ENCODE measurements around the gene C10orf95.
"Not testable (repeated sequence)": the region's sequence is repeated elsewhere in the genome, so short reads cannot be mapped to it uniquely, and the experiment has no call there.

C10orf95 gene

GRCh38 chr10:102463983-102464382 is 12.6 kb upstream of the C10orf95 start:
- no peak for DNase-seq

DNA sequence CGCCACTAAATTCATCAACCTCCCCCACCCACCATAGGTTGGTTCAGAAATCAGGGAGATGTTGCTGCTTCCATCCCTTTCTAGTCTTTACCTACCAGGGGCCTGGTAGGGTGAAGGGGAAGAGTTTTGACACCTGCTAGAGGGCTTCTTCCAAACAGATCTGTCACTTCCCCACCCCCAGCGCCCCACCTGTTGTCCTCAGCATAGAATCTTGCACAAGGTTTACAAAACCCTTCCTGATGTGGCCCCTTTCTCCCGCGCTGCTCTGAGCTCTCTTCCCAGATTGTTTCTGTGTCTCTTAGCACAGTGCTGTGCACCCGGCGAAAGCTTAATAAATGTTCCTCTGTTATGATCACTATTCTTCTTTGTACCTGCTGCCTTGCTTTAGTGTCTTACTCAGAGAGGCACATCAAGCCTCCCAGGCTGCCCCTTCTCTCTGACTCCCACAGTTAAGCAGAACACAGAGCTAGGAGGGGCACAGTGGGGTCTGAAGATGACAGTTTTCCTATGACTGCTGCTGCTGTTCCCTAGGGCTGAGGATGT is 11.2 kb upstream of the C10orf95 start:
- no peak for DNase-seq

DNA sequence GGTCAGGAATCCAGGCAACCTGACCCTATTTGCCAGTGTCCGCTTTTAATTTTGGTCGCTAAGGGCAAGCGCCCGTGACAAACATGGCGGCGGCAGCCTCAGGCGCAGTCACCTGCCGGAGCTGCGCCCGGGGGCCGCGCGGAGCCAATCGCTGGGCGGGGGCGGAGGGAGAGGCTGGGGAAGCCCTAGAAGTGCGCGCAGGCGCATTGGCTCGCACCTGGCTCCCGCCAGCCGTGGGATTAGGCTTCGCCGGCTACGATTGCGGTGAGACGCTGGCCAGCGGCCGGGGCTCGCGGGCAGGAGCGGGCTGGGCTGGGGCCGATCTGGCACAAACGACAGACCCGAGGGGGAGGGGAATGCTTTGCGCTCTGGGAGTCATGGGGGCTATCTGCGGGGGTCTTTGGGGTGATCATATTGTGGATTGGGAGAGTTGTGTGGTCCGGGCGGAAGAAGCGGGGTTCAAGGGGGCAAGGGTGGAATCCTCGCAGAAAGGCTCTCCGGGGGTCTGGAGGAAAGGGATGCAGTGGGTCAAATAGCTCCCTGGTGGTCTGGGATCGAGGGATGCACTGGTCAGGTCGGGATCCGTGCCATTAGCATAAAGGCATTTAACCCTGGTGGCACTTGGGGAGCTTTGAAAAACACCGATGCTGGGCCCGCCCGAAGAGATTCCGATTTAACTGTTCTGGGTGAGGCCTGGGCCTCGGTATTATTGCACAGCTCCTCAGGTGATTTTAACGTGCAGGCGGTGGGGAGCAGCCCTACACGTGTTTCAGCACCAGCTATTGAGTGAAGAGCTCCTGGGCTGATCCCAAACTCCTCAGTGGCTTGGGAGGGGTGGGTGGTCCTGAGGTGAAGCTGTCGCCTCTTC is 10.1 kb upstream of the C10orf95 start:
- peak; percentile 68 for DNase-seq

DNA sequence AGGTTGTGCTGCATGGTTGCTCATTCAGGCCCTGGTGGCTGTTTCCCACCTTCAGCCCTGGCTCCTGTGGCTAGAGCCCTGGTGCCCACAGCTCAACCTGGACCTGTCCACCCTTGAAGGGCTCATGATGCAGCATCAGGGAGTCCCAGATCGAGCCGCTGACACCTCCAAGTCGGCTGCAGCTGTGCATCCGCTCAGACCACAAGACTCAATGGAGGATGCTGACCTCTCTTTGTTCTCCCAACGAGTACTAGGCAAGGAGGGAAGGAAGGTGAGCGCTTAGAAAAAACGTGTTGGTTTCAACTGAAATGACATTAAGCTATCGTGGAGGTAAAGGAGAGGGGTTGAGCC is 9.5 kb upstream of the C10orf95 start:
- peak; percentile 68 for DNase-seq

- no peak for DNase-seq
These were observed 7.3 kb upstream of the C10orf95 start for GRCh38 chr10:102458656-102459055.

DNA sequence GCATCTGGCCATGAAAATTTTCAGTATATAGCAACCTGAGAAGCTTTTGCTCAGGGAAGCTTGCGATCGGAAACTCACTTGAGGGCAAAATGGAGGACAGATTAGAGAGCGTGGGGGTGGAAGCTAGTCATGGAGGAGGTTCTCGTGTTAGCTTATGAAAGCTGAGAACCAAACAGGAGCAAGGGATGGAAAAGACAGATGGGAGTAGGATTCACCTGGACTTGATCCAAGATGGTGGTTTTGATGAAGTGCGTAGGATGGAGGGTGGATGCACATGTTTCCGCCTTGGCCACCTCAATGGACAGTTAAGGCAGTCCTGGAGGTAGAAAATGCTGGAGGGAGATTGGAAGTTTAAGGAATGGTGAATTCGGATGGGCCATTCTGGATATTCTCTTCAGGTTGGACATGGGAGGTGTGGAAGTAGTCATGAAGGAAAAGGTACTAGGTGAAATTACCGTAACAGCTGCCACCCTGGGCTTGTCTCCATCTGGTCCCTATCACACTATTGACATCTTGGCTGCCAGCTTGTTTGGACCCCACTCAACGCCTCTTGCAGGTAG is 6.3 kb upstream of the C10orf95 start:
- peak; percentile 82 for DNase-seq

GRCh38 chr10:102455893-102456471 is 4.6 kb upstream of the C10orf95 start:
- no peak for DNase-seq

GRCh38 chr10:102454662-102455487 is 3.5 kb upstream of the C10orf95 start:
- not testable (repeated sequence) for DNase-seq

DNA sequence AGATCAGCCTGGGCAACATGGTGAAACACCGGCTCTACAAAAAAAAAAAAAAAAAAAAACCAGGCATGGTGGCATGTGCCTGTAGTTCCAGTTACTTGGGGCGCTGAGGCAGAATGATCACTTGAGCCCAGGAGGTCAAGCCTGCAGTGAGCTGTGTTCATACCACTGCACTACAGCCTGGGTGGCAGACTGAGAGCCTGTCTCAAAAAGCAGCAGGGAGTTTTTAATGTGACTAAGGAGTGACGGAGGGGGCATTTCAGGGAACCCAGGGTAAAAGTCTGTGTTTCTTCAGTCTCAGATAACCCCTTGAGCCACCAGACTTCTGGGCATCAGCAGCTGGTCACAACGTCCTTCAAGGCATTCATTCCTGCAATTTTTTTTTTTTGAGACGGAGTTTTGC is 2.2 kb upstream of the C10orf95 start:
- DNase-seq, result no peak

DNA sequence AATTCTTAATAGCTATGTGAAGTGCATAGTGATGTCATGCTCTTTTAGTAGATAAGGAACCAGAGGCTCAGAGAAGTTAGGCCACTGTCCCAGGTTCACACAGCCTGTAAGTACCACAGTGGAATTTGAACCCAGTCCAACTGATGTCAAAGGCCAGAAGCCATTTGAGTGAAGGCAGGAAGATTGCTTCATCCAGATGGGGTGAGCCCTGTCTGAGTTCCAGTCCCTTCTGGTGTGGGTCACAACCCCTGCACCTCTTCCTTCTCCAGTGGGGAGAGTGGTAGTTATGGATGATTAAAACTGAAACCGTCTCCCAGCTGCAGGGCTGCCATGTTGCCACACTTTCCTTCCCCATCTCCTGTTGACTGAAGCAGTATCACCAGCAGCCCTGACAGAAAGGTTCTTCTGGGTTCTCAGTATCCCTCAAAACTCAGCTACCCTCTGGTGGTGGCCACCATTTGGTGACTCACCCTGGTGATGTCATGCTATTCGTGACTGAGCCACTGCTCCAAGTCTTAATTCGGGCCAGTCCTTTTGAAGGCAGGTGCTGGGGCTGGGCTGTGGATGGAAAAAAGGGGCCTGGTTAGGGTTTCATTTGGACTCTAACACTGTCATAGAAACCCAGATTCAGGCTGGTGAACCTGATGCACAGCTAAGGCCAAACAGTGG is 1.5 kb upstream of the C10orf95 start:
- no peak for DNase-seq

- peak; percentile 40 for DNase-seq
These were observed 804 bp downstream of the C10orf95 start for GRCh38 chr10:102450374-102451104.

GRCh38 chr10:102450124-102450373 is 1.3 kb downstream of the C10orf95 start:
- DNase-seq, result no peak

DNA sequence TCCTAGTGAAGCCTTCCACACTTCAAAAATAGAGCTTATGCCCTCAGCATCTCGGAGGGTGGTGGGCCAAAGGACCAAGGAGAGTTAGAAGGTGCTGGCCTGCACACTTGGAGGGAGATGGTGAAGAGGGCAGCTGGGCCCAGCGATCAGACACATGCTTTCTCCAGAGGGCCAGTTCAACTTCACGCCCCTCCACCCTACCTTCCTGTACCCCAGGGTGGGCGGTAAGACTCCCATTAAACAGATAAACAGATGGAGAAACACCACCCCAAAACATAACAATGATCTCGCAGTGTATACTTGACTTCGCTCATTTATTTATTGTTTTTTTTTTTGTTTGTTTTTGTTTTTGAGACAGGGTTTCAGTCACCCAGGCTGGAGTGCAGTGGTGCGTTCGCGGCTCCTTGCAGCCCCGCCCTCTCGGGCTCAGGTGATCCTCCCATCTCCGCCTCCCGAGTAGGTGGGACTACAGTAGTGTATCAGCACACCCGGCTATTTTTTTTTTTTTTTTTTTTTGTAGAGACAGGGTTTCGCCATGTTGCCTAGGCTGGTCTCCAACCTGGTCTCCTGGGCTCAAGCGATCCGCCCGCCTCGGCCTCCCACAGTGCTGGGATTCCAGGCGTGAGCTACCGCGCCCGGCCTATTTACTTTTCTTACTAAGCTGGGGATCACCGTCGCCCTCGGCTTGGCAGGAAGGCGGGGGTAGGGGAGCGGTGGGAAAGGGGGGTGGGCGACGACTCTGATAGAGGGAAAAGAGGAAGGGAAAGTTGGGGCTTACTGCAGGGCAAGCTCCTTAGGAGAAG is 1.8 kb downstream of the C10orf95 start:
- peak; percentile 73 for DNase-seq

GRCh38 chr10:102444851-102445250 is 6.5 kb downstream of the C10orf95 start:
- no peak for DNase-seq

GRCh38 chr10:102438374-102438773 is 13.0 kb downstream of the C10orf95 start:
- no peak for DNase-seq

- DNase-seq, result no peak
These were observed 13.8 kb downstream of the C10orf95 start for GRCh38 chr10:102437515-102437914.

- no peak for DNase-seq
These were observed 15.0 kb downstream of the C10orf95 start for GRCh38 chr10:102436312-102436711.

- DNase-seq, result no peak
These were observed 15.7 kb downstream of the C10orf95 start for GRCh38 chr10:102435529-102436233.

DNA sequence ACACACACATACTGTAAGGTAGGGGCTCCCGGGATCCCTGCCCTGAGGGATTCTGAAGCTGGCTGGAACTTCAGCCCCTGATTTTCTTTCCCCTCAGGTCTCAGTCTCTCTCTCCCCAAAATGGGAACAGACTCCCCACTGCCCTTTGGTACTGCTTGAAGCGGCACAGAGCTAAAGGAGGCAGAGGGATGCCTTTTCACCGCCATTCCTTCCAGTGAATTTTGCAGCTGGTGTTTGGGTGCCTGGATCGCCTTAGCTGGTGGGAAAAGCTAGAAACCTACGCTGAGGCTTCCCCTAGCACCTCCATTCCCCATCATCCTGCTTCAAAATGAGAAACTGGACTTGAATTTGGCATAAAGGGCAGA is 16.2 kb downstream of the C10orf95 start:
- no peak for DNase-seq

- DNase-seq, result no peak
These were observed 16.8 kb downstream of the C10orf95 start for GRCh38 chr10:102434394-102435132.
